ENCODE results near the gene NSF. TPM values are rescaled to one million over a fixed set of nuclear protein-coding genes. Genes with fewer than 3 reads are reported as not detected.

The NSF gene
- total RNA-seq, 4 donors from 2014 or later = 20.9 to 30.8 (median 24.5) TPM

DNA sequence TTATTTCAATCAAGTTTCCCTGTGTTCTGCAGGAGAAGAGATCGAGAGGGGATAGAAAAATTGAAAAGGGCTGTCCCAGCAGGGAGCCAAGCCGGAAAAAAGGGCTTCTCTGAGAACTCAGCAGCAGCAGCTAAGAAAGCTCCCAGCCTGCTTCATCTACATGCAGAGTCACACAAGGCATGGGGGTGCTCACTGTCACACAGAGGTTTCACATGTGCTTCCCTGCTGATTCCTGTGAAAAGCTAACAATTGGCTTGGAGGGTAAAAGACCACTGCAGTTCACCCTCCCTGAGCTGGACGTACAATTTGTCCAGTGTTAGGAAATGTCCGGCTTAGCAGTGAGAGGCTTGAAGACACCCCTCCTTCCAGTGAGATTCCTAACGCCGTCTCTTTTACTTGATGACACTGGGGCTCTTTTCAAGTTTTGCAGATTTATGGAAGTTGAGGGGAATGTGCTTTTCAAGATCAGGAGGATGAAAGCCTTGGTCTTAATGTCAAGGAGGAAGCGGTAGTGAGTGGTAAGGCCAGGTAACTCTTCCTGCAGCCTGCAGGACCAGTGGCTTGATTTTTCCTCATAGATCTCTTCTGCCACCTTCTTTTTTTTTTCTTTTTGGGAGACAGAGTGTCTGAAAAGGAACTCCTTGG is 142.4 kb downstream of the NSF start:
- no peaks in the 10 kb centered on the region for H3K9me3 ChIP-seq
- peaks cover 0 to 15% (median 0%) of the 10 kb centered on the region in 3 donors for H3K4me1 ChIP-seq
- TF ChIP-seq, protein P1, sequence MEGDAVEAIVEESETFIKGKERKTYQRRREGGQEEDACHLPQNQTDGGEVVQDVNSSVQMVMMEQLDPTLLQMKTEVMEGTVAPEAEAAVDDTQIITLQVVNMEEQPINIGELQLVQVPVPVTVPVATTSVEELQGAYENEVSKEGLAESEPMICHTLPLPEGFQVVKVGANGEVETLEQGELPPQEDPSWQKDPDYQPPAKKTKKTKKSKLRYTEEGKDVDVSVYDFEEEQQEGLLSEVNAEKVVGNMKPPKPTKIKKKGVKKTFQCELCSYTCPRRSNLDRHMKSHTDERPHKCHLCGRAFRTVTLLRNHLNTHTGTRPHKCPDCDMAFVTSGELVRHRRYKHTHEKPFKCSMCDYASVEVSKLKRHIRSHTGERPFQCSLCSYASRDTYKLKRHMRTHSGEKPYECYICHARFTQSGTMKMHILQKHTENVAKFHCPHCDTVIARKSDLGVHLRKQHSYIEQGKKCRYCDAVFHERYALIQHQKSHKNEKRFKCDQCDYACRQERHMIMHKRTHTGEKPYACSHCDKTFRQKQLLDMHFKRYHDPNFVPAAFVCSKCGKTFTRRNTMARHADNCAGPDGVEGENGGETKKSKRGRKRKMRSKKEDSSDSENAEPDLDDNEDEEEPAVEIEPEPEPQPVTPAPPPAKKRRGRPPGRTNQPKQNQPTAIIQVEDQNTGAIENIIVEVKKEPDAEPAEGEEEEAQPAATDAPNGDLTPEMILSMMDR (IDR thresholded peaks at IDR 0.05) = no peak
- no peak for TF ChIP-seq POLR2A (IDR thresholded peaks at IDR 0.05)
- H3K27ac ChIP-seq = no peak overlapping the region
- no peak overlapping the region for H3K4me3 ChIP-seq
- 87 to 88% methylated on average over 7 of the region's 7 CpGs for WGBS, 2 donors
- peaks cover 0 to 33% (median 0%) of the 10 kb centered on the region in 3 donors for H3K36me3 ChIP-seq
- no peak for DNase-seq
- H3K27me3 ChIP-seq = no peaks in the 10 kb centered on the region
- intact Hi-C loops (cut with DNase I) = no loop called here

DNA sequence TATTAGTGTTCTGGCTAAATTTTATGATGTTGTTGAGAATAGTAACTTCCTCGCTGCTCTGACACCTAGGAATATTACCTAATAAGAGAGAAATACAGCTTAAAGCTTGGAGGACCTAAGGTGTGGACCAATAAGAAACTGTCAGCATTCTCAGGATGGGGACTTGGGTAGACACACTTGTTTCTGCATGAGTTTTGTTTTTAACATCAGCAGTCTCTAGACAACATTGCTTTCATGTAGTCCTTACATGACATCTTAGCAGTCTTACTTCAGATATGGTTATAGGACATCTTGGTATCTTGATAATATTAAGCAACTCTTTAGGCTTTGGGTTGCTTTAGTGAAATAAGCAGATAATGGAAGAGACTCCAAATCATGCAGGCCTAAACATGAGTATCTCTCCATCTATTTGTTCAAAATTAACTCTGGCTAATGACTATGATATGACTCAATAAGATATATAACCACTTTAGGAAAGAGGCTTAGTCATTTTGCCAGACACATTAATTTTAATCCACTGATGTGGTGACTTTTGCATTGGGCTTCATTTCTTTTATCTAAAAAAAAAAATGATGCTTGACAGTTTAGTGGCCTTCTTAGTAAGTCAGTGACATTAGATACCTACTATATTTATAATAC is 143.5 kb downstream of the NSF start:
- H3K36me3 ChIP-seq = peaks cover 0 to 34% (median 0%) of the 10 kb centered on the region in 3 donors
- WGBS, 2 donors = 44 to 74% methylated on average over 1 of the region's 1 CpG
- no peak overlapping the region for H3K4me3 ChIP-seq
- DNase-seq = no peak
- H3K4me1 ChIP-seq = peaks cover 0 to 15% (median 0%) of the 10 kb centered on the region in 3 donors
- H3K9me3 ChIP-seq = no peaks in the 10 kb centered on the region
- no peak overlapping the region for H3K27ac ChIP-seq
- intact Hi-C loops (cut with DNase I) = no loop called here
- H3K27me3 ChIP-seq = no peaks in the 10 kb centered on the region
- TF ChIP-seq, protein P1 (IDR thresholded peaks at IDR 0.05) = no peak
- no peak for TF ChIP-seq POLR2A (IDR thresholded peaks at IDR 0.05)

DNA sequence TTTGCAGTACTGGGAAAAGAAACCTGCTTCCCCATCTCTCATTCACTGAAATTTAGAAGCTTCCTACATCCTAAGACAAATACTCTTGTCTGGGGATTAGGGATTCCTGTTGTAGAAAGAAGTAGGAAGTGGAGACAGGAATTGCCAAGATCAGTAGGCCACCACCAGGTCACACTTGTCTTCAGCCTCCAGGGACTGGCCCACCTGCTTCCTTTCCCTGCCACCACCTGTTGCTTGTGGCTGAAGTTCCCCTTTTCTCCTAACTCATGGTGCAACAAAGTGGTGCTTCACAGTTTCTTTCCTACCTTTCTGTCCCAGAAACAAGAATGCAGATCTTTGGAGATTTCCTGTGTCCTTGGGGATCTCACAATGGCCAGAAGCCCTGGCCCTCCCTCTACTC is 145.6 kb downstream of the NSF start:
- Histone ChIP-seq H3K4me3 (no peak overlapping the region), H3K9me3 (no peaks in the 10 kb centered on the region), H3K36me3 (peaks cover 0 to 28% (median 0%) of the 10 kb centered on the region in 3 donors), H3K4me1 (peaks cover 0 to 15% (median 0%) of the 10 kb centered on the region in 3 donors), H3K27ac (no peak overlapping the region), H3K27me3 (no peaks in the 10 kb centered on the region)
- TF ChIP-seq POLR2A (IDR thresholded peaks at IDR 0.05) = no peak
- TF ChIP-seq, protein P1 (IDR thresholded peaks at IDR 0.05) = no peak
- intact Hi-C loops (cut with DNase I) = no loop called here
- no peak for DNase-seq

DNA sequence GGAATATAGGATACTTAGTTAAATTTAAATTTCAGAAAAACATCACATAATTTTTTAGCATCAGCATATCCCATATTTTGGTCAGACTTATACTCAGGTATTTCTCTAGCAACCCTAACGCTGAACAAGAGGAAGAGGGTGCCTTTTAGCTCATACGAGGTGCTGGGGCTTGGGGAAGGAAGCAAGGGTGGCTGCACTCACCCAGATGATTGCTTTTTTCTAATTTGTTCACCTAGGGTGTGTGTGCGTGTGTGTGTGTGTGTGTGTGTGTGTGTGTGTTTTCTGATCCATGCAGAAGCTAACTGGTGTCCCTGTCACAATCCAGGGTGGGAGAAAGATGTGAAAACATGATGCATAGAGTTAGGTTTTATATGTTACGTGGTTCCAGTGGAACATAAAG is 146.9 kb downstream of the NSF start:
- TF ChIP-seq, protein P1 (IDR thresholded peaks at IDR 0.05) = no peak
- TF ChIP-seq POLR2A (IDR thresholded peaks at IDR 0.05) = no peak

DNA sequence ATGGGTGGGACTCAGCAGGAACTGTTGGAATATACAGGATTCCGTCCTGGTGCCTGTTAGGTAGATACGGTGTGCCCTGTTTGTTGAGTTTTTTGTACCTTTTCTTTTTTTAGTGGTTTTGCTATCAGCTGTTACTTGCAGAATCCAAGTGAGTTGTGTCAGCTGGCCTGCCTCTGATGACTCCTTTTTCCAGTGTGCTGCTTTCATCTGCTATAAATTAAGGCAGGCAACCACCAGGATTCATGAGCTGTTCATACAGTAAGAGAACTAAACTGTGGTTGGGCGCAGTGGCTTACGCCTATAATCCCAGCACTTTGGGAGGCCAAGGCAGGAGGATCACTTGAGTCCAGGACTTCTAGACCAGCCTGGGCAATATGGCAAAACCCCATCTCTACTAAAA is 148.1 kb downstream of the NSF start:
- H3K36me3 ChIP-seq = peaks cover 0 to 18% (median 0%) of the 10 kb centered on the region in 3 donors
- WGBS, 2 donors = 94 to 96% methylated on average over 4 of the region's 4 CpGs
- peaks cover 0 to 21% (median 0%) of the 10 kb centered on the region in 3 donors for H3K4me1 ChIP-seq
- H3K27ac ChIP-seq = no peak overlapping the region
- no peaks in the 10 kb centered on the region for H3K27me3 ChIP-seq
- intact Hi-C loops (cut with DNase I) = no loop called here
- H3K9me3 ChIP-seq = no peaks in the 10 kb centered on the region
- H3K4me3 ChIP-seq = no peak overlapping the region
- TF ChIP-seq POLR2A (IDR thresholded peaks at IDR 0.05) = no peak
- TF ChIP-seq, protein P1 (IDR thresholded peaks at IDR 0.05) = no peak
- no peak for DNase-seq

More for the DNA sequence above, 146.9 kb downstream of the NSF start:
- Histone ChIP-seq H3K36me3 (peaks cover 0 to 24% (median 0%) of the 10 kb centered on the region in 3 donors), H3K27ac (no peak overlapping the region), H3K9me3 (no peaks in the 10 kb centered on the region), H3K4me1 (peaks cover 0 to 15% (median 0%) of the 10 kb centered on the region in 3 donors), H3K4me3 (no peak overlapping the region), H3K27me3 (no peaks in the 10 kb centered on the region)
- no peak for DNase-seq
- 82 to 85% methylated on average over 4 of the region's 4 CpGs for WGBS, 2 donors
- intact Hi-C loops (cut with DNase I) = no loop called here
